Coronary artery (tissue), 2 donors: ENCODE results near the gene MUC5AC.
"Not testable (repeated sequence)": the region's sequence is repeated elsewhere in the genome, so short reads cannot be mapped to it uniquely, and the experiment has no call there.

ENCODE experiments used
- DNase-seq: peaks from one replicate; pipeline ENCODE4 v3.0.0-alpha.2; 2017; ENCODE audit warnings: low spot score
- H3K27ac ChIP-seq, 2 donors: fragments of 200-600 bp; sonication (generic); one replicate each; pipeline ENCODE4 v1.5.1; 2016 to 2019
- H3K4me3 ChIP-seq: fragments of 200-600 bp; sonication (generic); 2 replicates; pipeline ENCODE4 v1.5.1; 2016; ENCODE audit warnings: mild to moderate bottlenecking, moderate library complexity
- TF ChIP-seq, protein P1 (sequence below): fragments of 200-600 bp; sonication (generic); IDR thresholded peaks from one replicate; pipeline ENCODE4 v1.5.1; 2019; ENCODE audit warnings: antibody characterized with exemption

The MUC5AC gene

DNA sequence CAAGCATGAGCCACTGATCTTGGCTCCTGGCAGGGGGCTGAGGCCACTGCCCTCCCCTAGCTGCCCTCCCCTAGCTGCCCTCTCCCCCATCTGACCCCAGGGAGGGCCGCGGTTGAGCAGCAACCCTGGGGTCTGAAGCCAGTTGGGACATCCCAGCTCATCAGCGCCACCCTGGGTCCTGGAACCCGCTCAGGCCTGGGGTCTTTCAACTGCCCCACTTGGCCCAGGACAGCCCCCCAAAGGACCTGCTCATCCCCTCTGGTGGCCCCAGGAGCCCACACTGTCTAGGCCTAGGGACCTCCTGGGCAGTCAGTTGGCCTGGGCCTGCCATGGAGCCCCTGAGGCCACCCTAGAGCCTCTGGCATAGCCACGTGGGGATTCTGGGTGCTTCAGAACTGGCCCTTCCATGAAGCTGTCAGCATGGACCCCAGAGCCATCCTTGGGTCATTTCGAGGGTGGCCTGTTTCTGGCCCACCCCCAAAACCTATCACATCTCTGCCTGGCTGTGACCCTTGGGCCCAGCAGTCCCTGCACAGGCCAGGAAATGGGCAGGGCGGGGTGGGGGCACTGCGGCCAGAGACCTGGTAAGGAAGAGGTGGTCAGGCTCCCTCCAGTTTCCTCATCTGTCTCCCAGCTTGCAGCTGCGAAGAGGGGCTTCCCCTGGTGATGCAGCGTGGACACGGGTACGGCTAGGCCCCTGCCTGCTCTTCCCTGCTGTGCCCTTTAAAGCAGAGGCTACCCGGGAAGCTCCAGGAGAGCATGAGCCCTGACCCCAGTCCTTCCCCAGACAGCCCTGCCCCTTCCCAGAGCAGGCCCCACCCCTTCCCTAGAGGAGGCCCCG lies 45.2 kb upstream of the MUC5AC start:
- peak; percentile 54 for DNase-seq
- TF ChIP-seq, protein P1, sequence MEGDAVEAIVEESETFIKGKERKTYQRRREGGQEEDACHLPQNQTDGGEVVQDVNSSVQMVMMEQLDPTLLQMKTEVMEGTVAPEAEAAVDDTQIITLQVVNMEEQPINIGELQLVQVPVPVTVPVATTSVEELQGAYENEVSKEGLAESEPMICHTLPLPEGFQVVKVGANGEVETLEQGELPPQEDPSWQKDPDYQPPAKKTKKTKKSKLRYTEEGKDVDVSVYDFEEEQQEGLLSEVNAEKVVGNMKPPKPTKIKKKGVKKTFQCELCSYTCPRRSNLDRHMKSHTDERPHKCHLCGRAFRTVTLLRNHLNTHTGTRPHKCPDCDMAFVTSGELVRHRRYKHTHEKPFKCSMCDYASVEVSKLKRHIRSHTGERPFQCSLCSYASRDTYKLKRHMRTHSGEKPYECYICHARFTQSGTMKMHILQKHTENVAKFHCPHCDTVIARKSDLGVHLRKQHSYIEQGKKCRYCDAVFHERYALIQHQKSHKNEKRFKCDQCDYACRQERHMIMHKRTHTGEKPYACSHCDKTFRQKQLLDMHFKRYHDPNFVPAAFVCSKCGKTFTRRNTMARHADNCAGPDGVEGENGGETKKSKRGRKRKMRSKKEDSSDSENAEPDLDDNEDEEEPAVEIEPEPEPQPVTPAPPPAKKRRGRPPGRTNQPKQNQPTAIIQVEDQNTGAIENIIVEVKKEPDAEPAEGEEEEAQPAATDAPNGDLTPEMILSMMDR, result no peak
- no peak overlapping the region for H3K27ac ChIP-seq
- H3K4me3 ChIP-seq, result no peak overlapping the region

DNA sequence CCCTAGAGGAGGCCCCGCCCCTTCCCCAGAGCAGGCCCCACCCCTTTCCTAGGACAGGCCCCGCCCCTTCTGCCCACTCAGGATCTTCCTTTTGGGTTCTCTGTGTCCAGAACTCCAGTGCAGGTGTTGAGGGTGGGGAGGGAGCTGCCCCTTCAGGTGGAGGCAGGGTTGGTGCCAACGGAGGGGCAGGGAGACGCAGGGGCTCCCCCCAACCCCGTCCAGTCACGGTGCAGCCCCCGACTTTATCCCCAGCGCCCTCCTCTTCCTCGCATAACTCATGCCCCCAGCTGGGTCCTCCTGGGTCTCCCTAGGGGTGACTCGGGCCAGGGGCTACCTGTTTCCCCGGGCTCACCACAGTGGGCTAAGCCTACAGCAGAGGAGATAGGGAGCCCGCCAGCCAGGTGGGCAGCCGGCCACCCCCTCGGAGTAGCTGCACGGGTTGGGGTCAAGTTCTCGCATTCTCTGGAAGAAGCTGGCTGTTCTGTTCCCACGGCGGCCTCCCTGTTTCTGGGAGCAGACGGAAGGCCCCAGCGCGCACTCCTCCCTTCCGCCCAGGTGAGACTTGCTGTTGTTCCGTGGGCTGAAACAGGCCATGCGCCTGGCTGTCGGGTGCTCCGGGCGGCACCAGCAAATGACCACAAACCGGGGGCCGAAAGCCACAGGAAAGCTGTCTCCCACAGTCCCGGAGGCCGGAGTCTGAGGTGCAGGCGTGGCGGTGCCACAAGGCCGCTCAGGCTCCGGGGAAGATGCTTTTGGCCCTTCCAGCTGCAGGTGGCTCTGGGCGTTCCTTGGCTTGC lies 44.1 kb upstream of the MUC5AC start:
- TF ChIP-seq, protein P1, result no peak
- peak; percentile 67 for DNase-seq
- no peak overlapping the region for H3K27ac ChIP-seq
- H3K4me3 ChIP-seq, result no peak overlapping the region

DNA sequence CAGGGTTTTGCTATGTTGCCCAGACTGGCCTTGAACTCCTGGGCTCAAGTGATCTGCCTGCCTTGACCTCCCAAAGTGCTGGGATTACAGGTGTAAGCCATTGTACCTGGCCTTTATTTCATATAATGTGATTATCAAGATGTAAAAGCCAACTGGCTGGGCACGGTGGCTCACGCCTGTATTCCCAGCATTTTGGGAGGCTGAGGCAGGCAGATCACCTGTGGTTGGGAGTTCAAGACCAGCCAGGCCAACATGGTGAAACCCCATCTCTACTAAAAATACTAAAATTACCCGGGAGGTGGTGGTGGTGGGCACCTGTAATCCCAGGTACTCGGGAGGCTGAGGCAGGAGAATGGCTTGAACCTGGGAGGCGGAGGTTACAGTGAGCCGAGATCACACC lies 42.5 kb upstream of the MUC5AC start:
- not testable (repeated sequence) for H3K27ac ChIP-seq
- DNase-seq, result peak; percentile 40

DNA sequence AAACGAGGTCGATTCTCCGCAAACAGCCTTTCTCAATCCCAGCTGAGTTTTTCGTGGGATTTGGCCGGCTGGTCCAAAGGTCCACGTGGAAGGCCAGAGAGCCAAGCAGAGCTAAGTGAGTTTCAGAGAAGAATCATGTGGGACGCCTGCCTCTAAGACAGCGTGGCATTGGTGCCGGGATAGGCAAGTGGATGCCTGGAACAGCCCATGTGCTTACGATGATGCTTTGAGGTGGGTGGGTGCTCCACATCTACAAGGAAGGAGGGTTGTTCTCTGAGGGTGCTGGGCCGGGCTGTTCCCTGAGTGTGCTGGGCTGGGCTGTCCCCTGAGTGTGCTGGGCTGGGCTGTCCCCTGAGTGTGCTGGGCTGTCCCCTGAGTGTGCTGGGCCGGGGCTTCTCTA lies 41.6 kb upstream of the MUC5AC start:
- TF ChIP-seq, protein P1, result no peak
- no peak for DNase-seq
- Histone ChIP-seq H3K4me3 (no peak overlapping the region), H3K27ac (no peak overlapping the region)

More for the DNA sequence above, 42.5 kb upstream of the MUC5AC start:
- not testable (repeated sequence) for H3K4me3 ChIP-seq

DNA sequence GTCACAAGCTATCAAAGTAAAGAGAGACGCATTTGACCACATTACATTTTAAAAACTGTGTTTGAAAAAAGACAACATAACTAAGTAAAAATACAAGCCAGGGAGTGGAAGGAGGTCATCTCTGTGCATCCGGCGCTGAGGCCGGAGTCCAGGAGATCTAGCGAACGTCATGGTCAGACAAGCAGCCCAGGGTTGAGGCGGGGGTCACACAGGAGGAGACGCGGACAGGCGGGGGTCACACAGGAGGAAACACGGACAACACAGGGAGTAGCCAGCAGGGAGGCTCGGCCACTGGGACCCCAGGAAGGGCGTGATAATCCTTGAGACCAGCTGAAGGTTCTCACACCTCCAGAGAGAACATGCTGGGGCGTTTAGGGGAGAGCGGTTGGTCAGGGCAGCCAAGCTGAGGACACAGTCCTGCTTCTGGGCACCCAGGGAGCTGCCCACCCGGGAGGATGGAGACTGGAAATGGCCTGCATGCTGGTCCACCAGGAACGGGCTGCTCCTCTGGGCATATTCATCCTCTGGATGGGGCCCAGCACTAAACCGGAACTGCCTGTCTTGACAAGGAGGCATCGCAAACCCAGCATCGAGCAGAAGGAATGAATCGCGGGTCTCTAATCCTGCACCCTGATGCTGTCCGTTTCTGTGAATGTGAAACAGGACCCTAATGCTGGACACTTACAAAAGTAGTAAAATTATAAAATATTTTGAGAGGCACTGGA lies 40.9 kb upstream of the MUC5AC start:
- Histone ChIP-seq H3K27ac (no peak overlapping the region), H3K4me3 (no peak overlapping the region)
- peak; percentile 69 for DNase-seq
- TF ChIP-seq, protein P1, result no peak

DNA sequence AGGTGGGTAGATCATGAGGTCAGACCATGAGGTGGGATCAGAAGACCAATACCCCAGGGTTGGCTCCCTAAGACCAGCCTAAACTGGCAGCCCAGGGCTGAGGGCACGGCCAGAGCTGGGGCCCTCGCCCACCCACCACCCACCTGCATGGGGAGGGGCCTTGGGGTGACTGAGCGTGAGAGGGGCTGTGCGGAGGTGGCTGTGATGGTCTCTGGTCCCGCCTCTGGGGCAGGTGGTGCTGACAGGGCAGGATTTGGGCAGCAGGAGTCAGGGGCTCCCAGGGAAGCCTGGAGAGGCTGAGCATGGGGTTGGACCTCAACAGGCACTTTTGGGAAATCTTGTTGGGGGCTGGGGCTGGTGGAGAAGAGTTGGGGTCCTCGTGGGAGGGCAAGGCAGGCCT lies 39.8 kb upstream of the MUC5AC start:
- Histone ChIP-seq H3K27ac (no peak overlapping the region), H3K4me3 (no peak overlapping the region)
- DNase-seq, result peak; percentile 56
- TF ChIP-seq, protein P1, result no peak
